ENCODE results near the gene TRAK1. TPM values are rescaled to one million over a fixed set of nuclear protein-coding genes. Genes with fewer than 3 reads are reported as not detected.

Gene TRAK1
- total RNA-seq, 1 experiment from 2014 or later = 46.8 TPM

DNA sequence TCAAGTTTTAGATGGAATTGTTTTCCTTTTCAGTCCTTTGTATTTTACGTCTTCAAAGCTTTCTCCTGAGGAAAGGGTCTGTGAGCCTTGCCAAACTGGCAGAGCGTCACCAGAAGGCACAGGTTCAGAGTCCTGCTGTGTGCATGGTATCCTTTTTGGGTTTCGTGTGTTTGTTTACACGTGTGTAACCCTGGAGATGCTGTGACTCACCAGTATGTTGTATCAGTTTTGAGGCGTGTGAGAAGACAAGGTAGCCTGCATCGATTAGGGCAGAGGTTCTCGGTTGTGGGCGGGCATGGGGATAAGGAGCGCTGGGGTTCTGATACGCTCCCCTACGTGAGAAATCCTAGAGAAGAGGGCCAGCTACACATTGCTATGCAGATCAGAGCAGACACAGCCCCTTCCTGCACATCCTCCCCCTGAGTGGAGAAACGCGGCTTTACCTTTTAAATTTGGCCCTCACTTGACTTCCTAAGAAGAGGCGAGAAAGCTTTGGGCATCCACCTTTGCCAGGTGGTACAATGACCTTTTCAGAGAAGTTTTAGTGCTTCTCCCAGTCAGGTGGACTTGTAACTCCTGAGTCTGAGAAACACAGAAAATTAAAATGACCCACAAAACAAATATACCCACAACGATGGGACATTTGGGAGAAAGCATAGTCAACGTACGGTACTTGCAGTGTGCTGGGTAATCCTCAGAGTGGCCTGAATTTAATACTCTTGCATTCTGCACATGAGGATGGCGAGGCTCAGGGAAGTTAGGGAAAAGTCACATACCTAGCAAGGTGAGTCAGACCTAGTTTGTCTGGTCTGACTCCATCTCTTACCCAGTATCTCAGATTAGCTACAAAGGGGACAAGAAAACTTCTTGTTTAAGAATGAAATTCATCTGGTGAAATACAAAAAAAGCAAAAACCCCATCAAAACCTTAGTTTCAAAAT, 38.1 kb downstream of the TRAK1 start:
- peak overlapping the region; percentile 97 for H3K27ac ChIP-seq

DNA sequence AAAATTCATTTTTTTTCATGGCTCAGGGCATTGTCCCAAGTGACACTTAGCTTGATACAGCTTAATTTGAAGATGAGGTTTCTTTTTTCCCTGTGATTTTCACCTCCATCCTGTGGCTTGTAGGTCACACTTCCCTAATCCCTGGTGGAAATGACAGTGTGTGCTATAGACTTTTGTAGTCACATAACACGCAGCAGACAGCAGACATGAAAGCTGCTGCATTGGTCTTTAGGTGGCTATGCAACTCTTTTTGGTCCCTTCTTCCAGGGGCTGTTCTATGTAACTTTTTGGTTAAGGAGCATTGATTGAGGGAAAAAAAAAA, 38.8 kb downstream of the TRAK1 start:
- CTCF ChIA-PET = interaction anchor here (1.3 to 2.3 kb wide), 2 partner anchors 13 to 61 kb away, joined by 5 to 10 read pairs; no protein-coding TSS in a partner anchor
- no peak for DNase-seq
- peaks cover 45% of the 10 kb centered on the region for H3K4me1 ChIP-seq (replicated peaks; ENCODE audit: insufficient read depth)
- POLR2A ChIA-PET (ENCODE audit: unreplicated experiment) = no interaction called here
- no peaks in the 10 kb centered on the region for H3K9me3 ChIP-seq (ENCODE audit: insufficient read depth, low read depth)
- no peak for TF ChIP-seq EZH2 (IDR thresholded peaks at IDR 0.05; ENCODE audit: low read depth)
- TF ChIP-seq, protein P1, sequence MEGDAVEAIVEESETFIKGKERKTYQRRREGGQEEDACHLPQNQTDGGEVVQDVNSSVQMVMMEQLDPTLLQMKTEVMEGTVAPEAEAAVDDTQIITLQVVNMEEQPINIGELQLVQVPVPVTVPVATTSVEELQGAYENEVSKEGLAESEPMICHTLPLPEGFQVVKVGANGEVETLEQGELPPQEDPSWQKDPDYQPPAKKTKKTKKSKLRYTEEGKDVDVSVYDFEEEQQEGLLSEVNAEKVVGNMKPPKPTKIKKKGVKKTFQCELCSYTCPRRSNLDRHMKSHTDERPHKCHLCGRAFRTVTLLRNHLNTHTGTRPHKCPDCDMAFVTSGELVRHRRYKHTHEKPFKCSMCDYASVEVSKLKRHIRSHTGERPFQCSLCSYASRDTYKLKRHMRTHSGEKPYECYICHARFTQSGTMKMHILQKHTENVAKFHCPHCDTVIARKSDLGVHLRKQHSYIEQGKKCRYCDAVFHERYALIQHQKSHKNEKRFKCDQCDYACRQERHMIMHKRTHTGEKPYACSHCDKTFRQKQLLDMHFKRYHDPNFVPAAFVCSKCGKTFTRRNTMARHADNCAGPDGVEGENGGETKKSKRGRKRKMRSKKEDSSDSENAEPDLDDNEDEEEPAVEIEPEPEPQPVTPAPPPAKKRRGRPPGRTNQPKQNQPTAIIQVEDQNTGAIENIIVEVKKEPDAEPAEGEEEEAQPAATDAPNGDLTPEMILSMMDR (conservative IDR thresholded peaks at IDR 0.05) = 0 out of 2 replicates have a peak, but pooled peaks have one; percentile 10
- no peaks in the 10 kb centered on the region for H3K9me2 ChIP-seq (ENCODE audit: insufficient read depth)
- H3K36me3 ChIP-seq (ENCODE audit: low read depth) = no peaks in the 10 kb centered on the region
- H3K4me2 ChIP-seq = peak overlapping the region; percentile 83
- H3K27ac ChIP-seq = peak overlapping the region; percentile 97
- peaks cover 7% of the 10 kb centered on the region; the same call in 1 of the 2 replicates for H3K79me2 ChIP-seq (ENCODE audit: low read depth)
- intact Hi-C loops (cut with micrococcal nuclease; ENCODE audit: unreplicated experiment) = no loop called here
- no TSS peak for BruUV-seq (replicated peaks)
- no peaks in the 10 kb centered on the region for H4K20me1 ChIP-seq (ENCODE audit: insufficient read depth)
- no peak overlapping the region for H2AFZ ChIP-seq
- peaks cover 38% of the 10 kb centered on the region for H3F3A ChIP-seq (ENCODE audit: insufficient read depth, low read depth)
- H3K27me3 ChIP-seq (ENCODE audit: insufficient read depth, low read depth) = no peaks in the 10 kb centered on the region
- peak overlapping the region; percentile 34; the same call in 1 of the 2 replicates for H3K4me3 ChIP-seq

More for the DNA sequence above, 38.1 kb downstream of the TRAK1 start:
- peaks cover 7% of the 10 kb centered on the region; the same call in 1 of the 2 replicates for H3K79me2 ChIP-seq (ENCODE audit: low read depth)
- no peaks in the 10 kb centered on the region for H3K36me3 ChIP-seq (ENCODE audit: low read depth)
- POLR2A ChIA-PET (ENCODE audit: unreplicated experiment) = interaction anchor here (0.6 to 0.8 kb wide), 3 partner anchors 31 to 62 kb away, joined by 3 to 4 read pairs (median 4); no protein-coding TSS in a partner anchor
- no peaks in the 10 kb centered on the region for H4K20me1 ChIP-seq (ENCODE audit: insufficient read depth)
- peak overlapping the region; percentile 83 for H3K4me2 ChIP-seq
- no peaks in the 10 kb centered on the region for H3K9me3 ChIP-seq (ENCODE audit: insufficient read depth, low read depth)
- CTCF ChIA-PET = interaction anchor here (0.6 to 2.3 kb wide), 3 partner anchors 12 to 1937 kb away, joined by 3 to 10 read pairs (median 5); no protein-coding TSS in a partner anchor
- no peak for TF ChIP-seq EZH2 (IDR thresholded peaks at IDR 0.05; ENCODE audit: low read depth)
- TF ChIP-seq, protein P1 (conservative IDR thresholded peaks at IDR 0.05) = no peak
- H3K4me1 ChIP-seq (replicated peaks; ENCODE audit: insufficient read depth) = peaks cover 42% of the 10 kb centered on the region
- 0 out of 2 replicates have a peak overlapping the region, but pooled peaks have one; percentile 37 for H2AFZ ChIP-seq
- BruUV-seq (replicated peaks) = TSS peak; percentile 89
- DNase-seq = peak; percentile 58 to 92
- no peaks in the 10 kb centered on the region for H3K27me3 ChIP-seq (ENCODE audit: insufficient read depth, low read depth)
- intact Hi-C loops (cut with micrococcal nuclease; ENCODE audit: unreplicated experiment) = loop anchor here (1.0 to 2.0 kb wide), 3 partner anchors 22 to 50 kb away; no protein-coding TSS in a partner anchor
- no peaks in the 10 kb centered on the region for H3K9me2 ChIP-seq (ENCODE audit: insufficient read depth)
- H3K4me3 ChIP-seq = peak overlapping the region; percentile 50
- peaks cover 38% of the 10 kb centered on the region for H3F3A ChIP-seq (ENCODE audit: insufficient read depth, low read depth)

- TF ChIP-seq EZH2 (IDR thresholded peaks at IDR 0.05; ENCODE audit: low read depth) = no peak
- TF ChIP-seq, protein P1 (conservative IDR thresholded peaks at IDR 0.05) = no peak
- ChIA-PET POLR2A (ENCODE audit: unreplicated experiment) (no interaction called here), CTCF (interaction anchor here (1.3 to 2.3 kb wide), 2 partner anchors 13 to 60 kb away, joined by 5 to 10 read pairs; no protein-coding TSS in a partner anchor)
- Histone ChIP-seq H3K27me3 (ENCODE audit: insufficient read depth, low read depth) (no peaks in the 10 kb centered on the region), H3K9me2 (ENCODE audit: insufficient read depth) (no peaks in the 10 kb centered on the region), H3K4me2 (peak overlapping the region; percentile 83), H2AFZ (no peak overlapping the region), H3K27ac (peak overlapping the region; percentile 97), H3K4me1 (replicated peaks; ENCODE audit: insufficient read depth) (peaks cover 51% of the 10 kb centered on the region), H4K20me1 (ENCODE audit: insufficient read depth) (no peaks in the 10 kb centered on the region), H3K4me3 (peak overlapping the region; percentile 34; the same call in 1 of the 2 replicates), H3K36me3 (ENCODE audit: low read depth) (no peaks in the 10 kb centered on the region), H3F3A (ENCODE audit: insufficient read depth, low read depth) (peaks cover 38% of the 10 kb centered on the region), H3K9me3 (ENCODE audit: insufficient read depth, low read depth) (no peaks in the 10 kb centered on the region), H3K79me2 (ENCODE audit: low read depth) (peaks cover 7% of the 10 kb centered on the region; the same call in 1 of the 2 replicates)
- DNase-seq = peak in 1 of 2 experiments; percentile 85
- BruUV-seq (replicated peaks) = no TSS peak
- intact Hi-C loops (cut with micrococcal nuclease; ENCODE audit: unreplicated experiment) = no loop called here
Observed at GRCh38 chr3:42130329-42131070, 39.3 kb downstream of the TRAK1 start.
